ENCODE data around the gene HCRTR1. TPM values are rescaled to one million over a fixed set of nuclear protein-coding genes. Genes with fewer than 3 reads are reported as not detected.

The HCRTR1 gene
- total RNA-seq, 2 experiments from 2014 or later, result not detected

GRCh38 chr1:31651766-31652165, 34.3 kb downstream of the HCRTR1 start:
- Mint-ChIP-seq H3K4me1 (ENCODE audit: low read depth) (no peaks in the 10 kb centered on the region), H3K27ac (no peak overlapping the region), H3K27me3 (no peaks in the 10 kb centered on the region), H3K4me3 (no peak overlapping the region), H3K36me3 (no peaks in the 10 kb centered on the region), H3K9me3 (no peaks in the 10 kb centered on the region)
- ChIA-PET CTCF (interaction anchor here (1.0 to 1.1 kb wide), 2 partner anchors 34 to 93 kb away, joined by 3 to 4 read pairs; partner anchors contain the start of gene HCRTR1), POLR2A (no interaction called here)
- DNase-seq, result no peak
- intact Hi-C loops (cut with micrococcal nuclease), result no loop called here

DNA sequence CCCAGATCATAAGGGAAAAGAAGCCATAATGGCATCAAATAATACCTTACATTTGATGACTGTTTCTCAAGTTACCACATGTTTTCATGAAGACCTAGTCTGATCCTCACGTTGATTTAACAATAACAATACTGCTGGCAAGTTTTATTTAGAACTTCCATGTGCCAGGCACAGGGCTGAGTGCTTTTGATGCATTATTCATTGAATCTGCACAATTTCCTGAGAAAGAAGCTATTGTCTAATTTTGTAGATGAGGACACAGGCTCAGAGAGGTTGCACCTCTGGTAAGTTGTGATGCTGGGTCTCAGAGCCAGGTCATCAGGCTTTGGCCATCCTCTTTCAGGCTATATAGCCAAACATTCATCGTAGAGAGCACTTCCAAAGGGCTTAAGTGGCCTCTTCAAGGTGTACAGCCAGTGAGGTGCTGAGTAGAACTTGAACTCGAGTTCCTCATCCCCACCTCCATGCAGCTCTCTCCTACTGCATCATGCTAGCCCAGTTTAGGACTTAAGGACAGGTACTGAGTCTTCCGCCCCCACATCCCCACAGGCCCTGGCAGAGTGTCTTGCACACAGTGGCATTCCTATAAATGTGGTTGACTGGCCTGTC, 35.5 kb downstream of the HCRTR1 start:
- no peaks in the 10 kb centered on the region for H3K36me3 Mint-ChIP-seq
- H3K4me3 Mint-ChIP-seq, result no peak overlapping the region
- ChIA-PET POLR2A (interaction anchor here (0.8 kb wide), 1 partner anchor 11 kb away, joined by 3 read pairs; no protein-coding TSS in a partner anchor), CTCF (no interaction called here)
- H3K9me3 Mint-ChIP-seq, result no peaks in the 10 kb centered on the region
- intact Hi-C loops (cut with micrococcal nuclease), result no loop called here
- no peak overlapping the region for H3K27ac Mint-ChIP-seq
- no peaks in the 10 kb centered on the region for H3K27me3 Mint-ChIP-seq
- DNase-seq, result no peak
- no peaks in the 10 kb centered on the region for H3K4me1 Mint-ChIP-seq (ENCODE audit: low read depth)

- H3K36me3 Mint-ChIP-seq, result no peaks in the 10 kb centered on the region
- no peaks in the 10 kb centered on the region for H3K9me3 Mint-ChIP-seq
- no peak for DNase-seq
- intact Hi-C loops (cut with micrococcal nuclease), result no loop called here
- CTCF ChIA-PET, result interaction anchor here (1.2 kb wide), 1 partner anchor 62 kb away, joined by 3 read pairs; no protein-coding TSS in a partner anchor
- H3K4me3 Mint-ChIP-seq, result no peak overlapping the region
- no peak overlapping the region for H3K27ac Mint-ChIP-seq
- POLR2A ChIA-PET, result no interaction called here
- H3K4me1 Mint-ChIP-seq (ENCODE audit: low read depth), result no peaks in the 10 kb centered on the region
- no peaks in the 10 kb centered on the region for H3K27me3 Mint-ChIP-seq
Observed at GRCh38 chr1:31653717-31654473, 36.4 kb downstream of the HCRTR1 start.

DNA sequence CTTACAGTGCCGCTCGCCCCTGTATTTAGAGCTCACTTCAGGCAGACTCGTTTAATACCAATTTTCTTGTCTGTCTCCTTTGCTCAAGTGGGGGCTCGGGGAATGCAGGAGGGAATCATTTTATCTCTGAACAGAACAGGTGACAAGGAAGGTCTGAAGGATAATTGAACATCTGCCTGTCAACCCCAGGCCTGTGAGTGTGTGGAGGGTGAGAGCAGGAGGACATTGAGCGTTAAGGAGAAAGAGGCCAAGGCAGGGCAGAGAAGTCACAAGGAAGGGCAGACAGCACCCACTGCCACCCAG, 36.9 kb downstream of the HCRTR1 start:
- intact Hi-C loops (cut with micrococcal nuclease), result no loop called here
- POLR2A ChIA-PET, result no interaction called here
- H3K4me1 Mint-ChIP-seq (ENCODE audit: low read depth), result no peaks in the 10 kb centered on the region
- H3K27ac Mint-ChIP-seq, result no peak overlapping the region
- CTCF ChIA-PET, result interaction anchor here (0.6 to 1.2 kb wide), 2 partner anchors 62 to 234 kb away, joined by 3 read pairs; no protein-coding TSS in a partner anchor
- no peaks in the 10 kb centered on the region for H3K27me3 Mint-ChIP-seq
- H3K9me3 Mint-ChIP-seq, result no peaks in the 10 kb centered on the region
- H3K4me3 Mint-ChIP-seq, result no peak overlapping the region
- H3K36me3 Mint-ChIP-seq, result no peaks in the 10 kb centered on the region
- no peak for DNase-seq

GRCh38 chr1:31655104-31655503, 37.6 kb downstream of the HCRTR1 start:
- H3K27me3 Mint-ChIP-seq, result no peaks in the 10 kb centered on the region
- no peaks in the 10 kb centered on the region for H3K9me3 Mint-ChIP-seq
- DNase-seq, result no peak
- H3K36me3 Mint-ChIP-seq, result no peaks in the 10 kb centered on the region
- intact Hi-C loops (cut with micrococcal nuclease), result no loop called here
- H3K4me1 Mint-ChIP-seq (ENCODE audit: low read depth), result no peaks in the 10 kb centered on the region
- no peak overlapping the region for H3K4me3 Mint-ChIP-seq
- ChIA-PET CTCF (interaction anchor here (0.6 to 1.2 kb wide), 2 partner anchors 61 to 234 kb away, joined by 3 read pairs; no protein-coding TSS in a partner anchor), POLR2A (no interaction called here)
- no peak overlapping the region for H3K27ac Mint-ChIP-seq

DNA sequence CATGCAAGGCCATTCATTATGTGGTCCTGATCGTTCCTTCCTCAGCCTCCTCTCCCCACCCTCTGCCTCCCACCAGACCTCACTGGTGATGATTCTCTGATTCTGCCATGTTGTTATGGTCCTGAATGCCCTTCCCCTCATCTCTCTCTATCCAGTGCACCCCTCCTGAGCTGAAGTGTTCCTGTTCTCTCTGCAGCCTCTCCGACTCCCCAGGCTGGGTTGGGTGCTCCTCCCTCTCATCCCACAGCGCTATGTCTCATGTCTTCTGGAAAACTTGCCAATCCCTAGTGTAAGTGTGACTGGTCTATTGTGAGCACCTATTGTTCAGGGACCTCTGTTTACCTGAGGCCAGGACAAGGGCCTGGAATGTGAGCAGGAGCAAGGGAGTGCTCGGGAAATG, 38.3 kb downstream of the HCRTR1 start:
- ChIA-PET CTCF (no interaction called here), POLR2A (no interaction called here)
- Mint-ChIP-seq H3K36me3 (no peaks in the 10 kb centered on the region), H3K4me1 (ENCODE audit: low read depth) (no peaks in the 10 kb centered on the region), H3K4me3 (no peak overlapping the region), H3K27me3 (no peaks in the 10 kb centered on the region), H3K27ac (no peak overlapping the region), H3K9me3 (no peaks in the 10 kb centered on the region)
- intact Hi-C loops (cut with micrococcal nuclease), result no loop called here
- no peak for DNase-seq

- H3K36me3 Mint-ChIP-seq, result no peaks in the 10 kb centered on the region
- no peak overlapping the region for H3K4me3 Mint-ChIP-seq
- H3K27ac Mint-ChIP-seq, result no peak overlapping the region
- H3K27me3 Mint-ChIP-seq, result no peaks in the 10 kb centered on the region
- intact Hi-C loops (cut with micrococcal nuclease), result no loop called here
- H3K9me3 Mint-ChIP-seq, result no peaks in the 10 kb centered on the region
- ChIA-PET CTCF (no interaction called here), POLR2A (no interaction called here)
- DNase-seq, result no peak
- H3K4me1 Mint-ChIP-seq (ENCODE audit: low read depth), result no peaks in the 10 kb centered on the region
Observed at GRCh38 chr1:31657020-31657804, 39.7 kb downstream of the HCRTR1 start.

DNA sequence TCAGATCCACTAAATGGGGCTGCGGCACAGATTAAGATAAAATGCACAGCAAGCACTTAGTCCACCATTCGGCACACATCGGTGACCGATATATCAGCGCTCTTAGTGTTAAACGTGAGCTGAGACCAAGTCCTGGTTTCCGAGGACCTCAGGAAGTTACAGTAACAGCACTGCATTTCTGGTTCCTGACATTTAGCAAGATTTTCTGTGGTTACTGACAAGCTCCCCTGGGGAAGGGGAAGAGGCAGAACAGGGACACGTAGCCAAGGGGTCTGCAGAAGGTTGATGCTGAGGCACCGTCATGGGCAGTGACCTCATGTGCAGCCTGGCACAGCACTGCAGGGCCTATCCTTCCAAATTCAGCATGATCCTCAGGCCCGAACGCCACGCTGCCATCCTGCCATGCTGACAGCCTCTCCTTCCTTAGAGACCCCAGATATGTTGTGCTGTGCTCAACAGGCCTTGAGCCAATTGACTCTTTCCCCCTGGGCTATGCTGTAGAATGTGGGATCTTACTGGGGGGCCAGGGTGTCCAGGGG, 40.6 kb downstream of the HCRTR1 start:
- Mint-ChIP-seq H3K27ac (no peak overlapping the region), H3K9me3 (no peaks in the 10 kb centered on the region), H3K27me3 (no peaks in the 10 kb centered on the region), H3K36me3 (no peaks in the 10 kb centered on the region), H3K4me1 (ENCODE audit: low read depth) (no peaks in the 10 kb centered on the region), H3K4me3 (no peak overlapping the region)
- intact Hi-C loops (cut with micrococcal nuclease), result no loop called here
- POLR2A ChIA-PET, result no interaction called here
- CTCF ChIA-PET, result interaction anchor here (1.6 kb wide), 1 partner anchor 131 kb away, joined by 6 read pairs; no protein-coding TSS in a partner anchor
- DNase-seq, result no peak

GRCh38 chr1:31658721-31659120, 41.2 kb downstream of the HCRTR1 start:
- intact Hi-C loops (cut with micrococcal nuclease), result no loop called here
- H3K27ac Mint-ChIP-seq, result no peak overlapping the region
- no peaks in the 10 kb centered on the region for H3K4me1 Mint-ChIP-seq (ENCODE audit: low read depth)

DNA sequence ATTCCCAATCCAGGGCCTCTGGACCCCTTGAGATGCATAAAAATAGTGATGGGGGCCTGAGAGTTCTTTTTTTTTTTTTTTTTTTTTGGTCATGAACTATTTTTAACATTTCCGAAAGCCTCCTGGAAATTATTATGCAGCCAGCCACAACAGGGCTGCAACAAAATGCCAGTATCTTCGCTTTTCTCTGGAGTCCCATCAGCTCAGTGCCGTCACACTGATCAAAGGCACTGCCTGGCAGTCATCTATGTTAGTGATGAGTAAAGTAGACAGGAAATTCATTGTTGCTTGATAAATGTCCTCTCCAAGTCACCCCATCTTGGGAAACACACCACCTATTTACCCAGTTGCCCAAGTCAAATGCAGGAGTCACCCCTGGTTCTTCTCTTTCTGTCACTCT, 42.4 kb downstream of the HCRTR1 start:
- H3K9me3 Mint-ChIP-seq, result no peaks in the 10 kb centered on the region
- intact Hi-C loops (cut with micrococcal nuclease), result no loop called here
- POLR2A ChIA-PET, result no interaction called here
- H3K4me3 Mint-ChIP-seq, result no peak overlapping the region
- no peak for DNase-seq
- CTCF ChIA-PET, result interaction anchor here (0.9 kb wide), 1 partner anchor 129 kb away, joined by 3 read pairs; no protein-coding TSS in a partner anchor
- H3K27ac Mint-ChIP-seq, result no peak overlapping the region
- H3K27me3 Mint-ChIP-seq, result no peaks in the 10 kb centered on the region
- no peaks in the 10 kb centered on the region for H3K36me3 Mint-ChIP-seq
- H3K4me1 Mint-ChIP-seq (ENCODE audit: low read depth), result no peaks in the 10 kb centered on the region

More at GRCh38 chr1:31658721-31659120, 41.2 kb downstream of the HCRTR1 start:
- Mint-ChIP-seq H3K36me3 (no peaks in the 10 kb centered on the region), H3K27me3 (no peaks in the 10 kb centered on the region), H3K9me3 (no peaks in the 10 kb centered on the region), H3K4me3 (no peak overlapping the region)
- ChIA-PET CTCF (interaction anchor here (0.9 to 1.6 kb wide), 3 partner anchors 87 to 131 kb away, joined by 3 to 6 read pairs (median 3); no protein-coding TSS in a partner anchor), POLR2A (interaction anchor here (1.0 kb wide), 1 partner anchor 14 kb away, joined by 3 read pairs; the partner anchor contains the start of gene PEF1)
- no peak for DNase-seq

DNA sequence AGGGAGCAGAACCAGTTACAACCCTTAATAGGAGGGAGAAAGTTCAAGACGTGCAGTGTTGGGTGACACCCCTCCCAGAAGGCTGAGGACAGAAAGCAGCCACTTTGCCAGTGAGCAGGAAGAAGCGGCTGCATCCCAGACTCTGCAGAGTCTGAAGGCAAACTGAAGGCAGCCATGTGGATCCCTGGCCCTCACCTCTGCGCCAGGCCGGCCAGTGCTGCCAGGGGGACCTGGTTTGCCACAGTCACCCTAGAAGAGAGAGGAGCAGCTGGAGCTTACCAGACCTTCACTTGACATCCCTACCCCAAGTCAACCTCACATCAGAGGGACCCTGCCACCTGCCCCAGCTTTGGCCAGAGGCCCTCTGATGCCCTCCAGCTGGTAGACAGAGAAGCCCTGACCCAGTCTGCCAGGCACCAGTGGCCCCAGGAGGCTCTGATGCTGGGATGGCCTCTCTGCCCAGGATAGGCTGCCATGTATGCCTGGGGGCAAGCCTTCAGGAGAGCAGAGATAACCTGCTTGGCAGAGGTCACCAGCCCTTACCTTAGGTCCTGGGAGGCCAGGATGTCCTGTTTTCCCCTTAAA, 43.5 kb downstream of the HCRTR1 start:
- ChIA-PET CTCF (interaction anchor here (0.8 to 7.7 kb wide), 5 partner anchors 9 to 129 kb away, joined by 3 to 139 read pairs (median 5); no protein-coding TSS in a partner anchor), POLR2A (no interaction called here)
- H3K36me3 Mint-ChIP-seq, result no peaks in the 10 kb centered on the region
- DNase-seq, result no peak
- no peaks in the 10 kb centered on the region for H3K9me3 Mint-ChIP-seq
- H3K27me3 Mint-ChIP-seq, result no peaks in the 10 kb centered on the region
- no peak overlapping the region for H3K27ac Mint-ChIP-seq
- H3K4me1 Mint-ChIP-seq (ENCODE audit: low read depth), result no peaks in the 10 kb centered on the region
- intact Hi-C loops (cut with micrococcal nuclease), result no loop called here
- no peak overlapping the region for H3K4me3 Mint-ChIP-seq

DNA sequence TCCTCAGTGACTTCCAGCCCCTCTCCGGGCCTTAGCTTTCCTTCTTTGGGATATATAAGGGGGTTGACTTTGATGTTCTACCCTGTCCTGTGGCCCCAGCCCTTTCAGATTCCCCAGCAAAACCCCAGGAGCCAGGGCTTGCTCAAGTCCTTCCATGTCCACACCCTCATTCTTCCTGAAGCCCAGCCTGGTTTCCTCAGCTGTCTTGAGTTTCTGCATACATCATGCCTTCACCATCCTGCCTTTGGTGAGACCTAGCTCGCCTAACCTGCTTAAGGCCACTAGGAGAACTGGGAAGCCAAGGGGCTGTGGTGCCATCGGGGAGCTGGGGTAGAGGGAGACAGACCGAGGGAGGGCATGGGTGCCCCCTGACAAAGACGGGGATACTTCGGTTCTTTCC, 44.4 kb downstream of the HCRTR1 start:
- no peak for DNase-seq
- intact Hi-C loops (cut with micrococcal nuclease), result no loop called here
- no peaks in the 10 kb centered on the region for H3K36me3 Mint-ChIP-seq
- ChIA-PET POLR2A (no interaction called here), CTCF (interaction anchor here (0.8 to 7.7 kb wide), 5 partner anchors 9 to 128 kb away, joined by 3 to 139 read pairs (median 5); no protein-coding TSS in a partner anchor)
- no peak overlapping the region for H3K27ac Mint-ChIP-seq
- H3K27me3 Mint-ChIP-seq, result no peaks in the 10 kb centered on the region
- no peak overlapping the region for H3K4me3 Mint-ChIP-seq
- H3K4me1 Mint-ChIP-seq (ENCODE audit: low read depth), result no peaks in the 10 kb centered on the region
- no peaks in the 10 kb centered on the region for H3K9me3 Mint-ChIP-seq

All from activated CD4-positive, alpha-beta memory T cell treated with anti-CD3 and anti-CD28 coated beads for 36 hours (primary cell).